ENCODE data around the gene DTWD1.

- TF ChIP-seq CTCF (IDR thresholded peaks at IDR 0.05; ENCODE audit: low read length) (no peak), EZH2 (optimal IDR thresholded peaks at IDR 0.05; ENCODE audit: low read depth, low read length) (no peak)
Measured at GRCh38 chr15:49646891-49647290, 26.0 kb downstream of the DTWD1 start.
